ENCODE measurements around the gene HOXC10.

DNA sequence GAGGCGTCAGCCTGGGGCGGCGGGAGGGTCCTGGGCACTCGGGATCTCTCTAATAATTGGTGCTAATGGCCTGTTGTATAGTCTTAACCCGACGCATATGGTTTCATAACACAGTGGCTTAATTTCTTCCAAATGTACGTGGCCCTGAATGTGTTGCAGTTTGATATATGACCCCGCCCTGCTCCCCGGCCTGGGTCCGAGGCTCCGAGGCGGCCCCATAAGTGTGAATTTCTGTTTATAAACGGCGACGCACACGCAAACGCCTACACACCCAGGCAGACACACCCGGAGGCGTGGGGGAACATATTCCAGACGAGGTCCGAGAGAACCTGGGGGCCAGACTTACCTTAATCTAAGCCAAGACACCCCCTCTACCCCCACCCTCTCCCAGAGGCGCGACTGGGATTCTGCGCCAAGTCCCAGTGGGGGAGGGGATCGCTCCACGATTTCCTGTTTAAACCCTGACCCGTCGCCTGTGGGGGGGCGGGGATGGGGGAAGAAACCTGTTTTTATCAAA is 33.6 kb downstream of the HOXC10 start:
- TF ChIP-seq CTCF (IDR thresholded peaks at IDR 0.05) (no peak), POLR2A (IDR thresholded peaks at IDR 0.05) (no peak)
